Keratinocyte (primary cell): Measurements from ENCODE around the gene ANKDD1A. TPM values are rescaled to one million over a fixed set of nuclear protein-coding genes. Genes with fewer than 3 reads are reported as not detected.

Experiments
- DNase-seq: peaks from one replicate; pipeline ENCODE4 v3.0.0-alpha.2; 2011; ENCODE audit warnings: low read depth, missing footprints, low spot score
- FAIRE-seq: peaks from 2 replicates; lab custom pipeline; 2011; peaks lifted over from hg19 to GRCh38; lab: Jason Lieb, UNC
- H2AFZ ChIP-seq: 2 replicates; pipeline ENCODE4 v1.6.0; 2012; ENCODE audit warnings: low read length, control low read depth, inconsistent platforms; ENCODE audit not compliant: control insufficient read depth
- H3K27ac ChIP-seq: 2 replicates; pipeline ENCODE4 v1.5.1; 2011; ENCODE audit warnings: low read length; ENCODE audit not compliant: control insufficient read depth, insufficient read depth
- H3K27me3 ChIP-seq: 3 replicates; pipeline ENCODE4 v1.6.0; 2011; ENCODE audit warnings: low read length; ENCODE audit not compliant: control insufficient read depth, insufficient read depth; ENCODE audit errors: extremely low read depth
- H3K36me3 ChIP-seq, 2 experiments: 2 replicates in 1 of 2; 3 replicates in 1 of 2; pipeline ENCODE4 v1.5.1; 2011; ENCODE audit warnings: low read length in 2 of 2, mild to moderate bottlenecking in 1 of 2; ENCODE audit not compliant: control insufficient read depth in 2 of 2, insufficient read depth in 2 of 2; ENCODE audit errors: extremely low read depth in 1 of 2
- H3K4me1 ChIP-seq: 3 replicates; pipeline ENCODE4 v1.5.1; 2011; ENCODE audit warnings: low read length; ENCODE audit not compliant: control insufficient read depth, insufficient read depth; ENCODE audit errors: extremely low read depth
- H3K4me2 ChIP-seq: 3 replicates; pipeline ENCODE4 v1.6.0; 2011; ENCODE audit warnings: low read depth, low read length; ENCODE audit not compliant: control insufficient read depth, insufficient read depth; ENCODE audit errors: extremely low read depth
- H3K4me3 ChIP-seq, 3 experiments: fragments of 200-600 bp in 1 of 3; sonication (generic) in 1 of 3; 2 replicates in 2 of 3; 3 replicates in 1 of 3; pipeline ENCODE4 v1.5.1; 2011 to 2016; ENCODE audit warnings: low read length in 3 of 3, mild to moderate bottlenecking in 3 of 3, control low read depth in 2 of 3, inconsistent platforms in 1 of 3, low read depth in 1 of 3, mixed read lengths in 1 of 3, mixed run types in 1 of 3, moderate library complexity in 1 of 3; ENCODE audit not compliant: control insufficient read depth in 2 of 3, insufficient read depth in 2 of 3; ENCODE audit errors: extremely low read depth in 1 of 3
- H3K79me2 ChIP-seq: 2 replicates; pipeline ENCODE4 v1.6.0; 2012; ENCODE audit warnings: low read length; ENCODE audit not compliant: control insufficient read depth, insufficient read depth
- H3K9ac ChIP-seq: 3 replicates; pipeline ENCODE4 v1.6.0; 2011; ENCODE audit warnings: low read length; ENCODE audit not compliant: control insufficient read depth, insufficient read depth; ENCODE audit errors: extremely low read depth
- H3K9me1 ChIP-seq: 3 replicates; pipeline ENCODE4 v1.6.0; 2011; ENCODE audit warnings: low read length; ENCODE audit not compliant: control insufficient read depth, insufficient read depth; ENCODE audit errors: extremely low read depth
- H3K9me3 ChIP-seq: 2 replicates; pipeline ENCODE4 v1.5.1; 2012; ENCODE audit warnings: low read depth, low read length; ENCODE audit not compliant: control insufficient read depth
- H4K20me1 ChIP-seq: 3 replicates; pipeline ENCODE4 v1.6.0; 2011; ENCODE audit warnings: low read length; ENCODE audit not compliant: control insufficient read depth, insufficient read depth; ENCODE audit errors: extremely low read depth
- CTCF ChIP-seq, 3 experiments: IDR thresholded peaks in 1 of 3; conservative IDR thresholded peaks in 1 of 3; optimal IDR thresholded peaks in 1 of 3; 2 replicates in 2 of 3; 3 replicates in 1 of 3; pipeline versions ENCODE3 to v1.5.1; 2011; ENCODE audit warnings: low read length in 3 of 3, mild to moderate bottlenecking in 3 of 3, moderate library complexity in 2 of 3, control low read depth in 1 of 3, inconsistent platforms in 1 of 3; ENCODE audit not compliant: insufficient read depth in 2 of 3; ENCODE audit errors: extremely low read depth in 1 of 3
- EZH2 ChIP-seq: IDR thresholded peaks from one replicate; pipeline ENCODE4 v1.6.1; 2012; ENCODE audit warnings: inconsistent platforms, mild to moderate bottlenecking, low read length, moderate library complexity
- dilution Hi-C: fragments of 300-500 bp; cut with MboI; formaldehyde crosslinking; loops from one replicate; pipeline ENCODE4 v1.7.0; 2020; ENCODE audit warnings: low sequenced_read_pairs; ENCODE audit not compliant: extremely low pct_ligation_motif_present
- polyA plus RNA-seq, 5 experiments: library from polyadenylated mRNA; depleted of rRNA in 3 of 5; stranded (reverse) in 3 of 5; stranded (forward) in 1 of 5; unstranded in 1 of 5; fragments of >200 nt; gene quantifications; 1 replicate in 1 of 5; 2 replicates in 3 of 5; 3 replicates in 1 of 5; pipeline versions ENCODE4 v1.2.1 to v1.2.3, GENCODE V29; 2011 to 2012; ENCODE audit warnings: missing spikeins in 2 of 5, low read depth in 1 of 5, low replicate concordance in 1 of 5

Gene ANKDD1A
- polyA plus RNA-seq, 1 donor (not counting 4 experiments of a cell fraction or from before 2014, with no cell fraction given), result 1.1 TPM

GRCh38 chr15:64930778-64931371, 19.2 kb downstream of the ANKDD1A start:
- no peaks in the 10 kb centered on the region for H3K9me1 ChIP-seq
- H3K36me3 ChIP-seq, result no peaks in the 10 kb centered on the region
- DNase-seq, result no peak
- no peak overlapping the region for H3K27ac ChIP-seq
- H4K20me1 ChIP-seq, result no peaks in the 10 kb centered on the region
- no peak overlapping the region for H3K4me2 ChIP-seq
- no peaks in the 10 kb centered on the region for H3K4me1 ChIP-seq
- dilution Hi-C loops, result no loop called here
- H3K4me3 ChIP-seq, result no peak overlapping the region
- H2AFZ ChIP-seq, result no peak overlapping the region
- H3K27me3 ChIP-seq, result no peaks in the 10 kb centered on the region
- TF ChIP-seq CTCF (optimal IDR thresholded peaks at IDR 0.05 in 1 of 3, IDR thresholded peaks at IDR 0.05 in 1 of 3, conservative IDR thresholded peaks at IDR 0.05 in 1 of 3; ENCODE audit: extremely low read depth in 1 of 3, insufficient read depth in 2 of 3, low read length in 3 of 3) (no peak), EZH2 (no peak)
- H3K79me2 ChIP-seq, result no peaks in the 10 kb centered on the region
- FAIRE-seq, result no peak
- no peak overlapping the region for H3K9ac ChIP-seq
- no peaks in the 10 kb centered on the region for H3K9me3 ChIP-seq

- Histone ChIP-seq H3K4me1 (no peaks in the 10 kb centered on the region), H3K79me2 (no peaks in the 10 kb centered on the region), H3K4me3 (no peak overlapping the region), H4K20me1 (no peaks in the 10 kb centered on the region), H2AFZ (no peak overlapping the region), H3K9me1 (no peaks in the 10 kb centered on the region), H3K27ac (no peak overlapping the region), H3K9ac (no peak overlapping the region), H3K27me3 (no peaks in the 10 kb centered on the region), H3K4me2 (no peak overlapping the region), H3K9me3 (no peaks in the 10 kb centered on the region), H3K36me3 (no peaks in the 10 kb centered on the region)
- FAIRE-seq (no peak), DNase-seq (no peak)
- TF ChIP-seq EZH2, result no peak
- TF ChIP-seq CTCF (optimal IDR thresholded peaks at IDR 0.05 in 1 of 3, IDR thresholded peaks at IDR 0.05 in 1 of 3, conservative IDR thresholded peaks at IDR 0.05 in 1 of 3; ENCODE audit: extremely low read depth in 1 of 3, insufficient read depth in 2 of 3, low read length in 3 of 3), result no peak
- dilution Hi-C loops, result no loop called here
These were observed 19.7 kb downstream of the ANKDD1A start for GRCh38 chr15:64931381-64931780.
